Stimulated activated CD8-positive, alpha-beta memory T cell treated with anti-CD3 and anti-CD28 coated beads, Interleukin-12 subunit alpha, Interleukin-12 subunit beta, amount 100 ng/mL, for 1 hour (primary cell): Measurements from ENCODE around the gene EFNA1.

ENCODE experiments used
- DNase-seq: peaks from one replicate; pipeline ENCODE4 v3.0.0-alpha.2; 2020; ENCODE audit warnings: low read depth

The EFNA1 gene

DNA sequence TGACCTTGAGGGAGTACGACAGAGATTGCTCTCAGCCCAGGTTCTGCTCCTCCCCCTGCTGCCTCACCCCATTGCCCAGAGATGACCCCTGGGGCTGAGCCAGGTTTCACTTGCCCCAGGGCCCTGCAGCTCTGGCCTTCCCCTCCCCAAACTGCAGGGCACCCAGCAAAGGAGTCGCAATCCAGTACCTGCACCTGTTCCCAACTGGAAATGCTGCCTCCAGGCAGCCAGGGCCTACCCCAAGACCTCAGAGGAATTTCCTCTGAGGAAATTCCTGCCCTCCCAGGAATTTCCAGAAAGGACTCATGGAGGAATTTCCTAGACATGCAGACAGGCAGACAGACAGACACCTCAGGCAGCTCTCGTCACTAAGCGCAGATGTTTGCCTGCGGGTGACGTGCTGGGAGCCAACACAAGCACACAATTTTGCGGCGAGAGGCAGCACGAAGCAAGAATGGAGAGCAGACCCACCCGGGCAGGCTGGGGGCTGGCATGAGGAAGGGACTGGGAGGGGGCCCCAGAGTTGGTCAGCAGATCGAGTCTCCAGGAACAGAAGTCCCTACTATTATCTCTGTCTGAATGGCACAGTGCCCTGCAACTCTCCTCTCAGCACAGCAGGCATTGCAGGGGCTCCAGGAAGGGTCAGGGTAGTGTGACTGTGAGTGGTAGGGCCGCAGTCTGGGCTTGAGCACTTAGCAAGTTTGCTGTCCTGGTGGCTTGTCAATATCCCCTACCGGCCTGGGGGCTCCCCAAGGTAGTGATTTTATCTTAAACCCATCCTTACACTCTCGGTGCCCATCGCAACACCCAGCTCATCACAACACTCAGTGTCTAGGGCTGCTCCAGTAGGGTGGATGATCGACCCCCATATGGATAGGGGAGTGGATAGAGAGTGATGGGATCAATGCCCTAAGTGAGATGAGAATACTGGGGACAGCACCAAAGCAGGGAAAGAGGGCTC, 2.9 kb upstream of the EFNA1 start:
- no peak for DNase-seq

DNA sequence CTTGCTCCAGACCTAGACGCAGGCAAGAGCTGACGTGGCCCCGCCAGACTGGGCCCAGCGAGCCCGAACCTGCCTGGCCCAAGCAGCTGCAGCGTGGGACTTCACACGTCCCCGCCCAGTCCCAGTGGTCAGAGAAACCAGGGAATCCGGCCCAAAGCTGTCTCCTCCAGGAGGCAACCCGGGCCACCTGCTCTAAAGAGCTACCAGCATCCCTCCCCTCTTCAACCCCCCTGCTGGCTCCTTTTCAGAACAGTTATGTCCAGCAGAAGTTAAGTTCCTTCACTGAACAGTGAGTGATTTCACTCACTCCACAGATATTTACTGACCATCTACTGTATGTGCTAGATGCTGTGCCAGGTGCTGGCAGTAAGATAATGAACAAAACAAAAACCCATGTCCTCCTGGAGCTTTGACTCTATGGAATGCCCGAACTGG, 2.1 kb upstream of the EFNA1 start:
- no peak for DNase-seq

DNA sequence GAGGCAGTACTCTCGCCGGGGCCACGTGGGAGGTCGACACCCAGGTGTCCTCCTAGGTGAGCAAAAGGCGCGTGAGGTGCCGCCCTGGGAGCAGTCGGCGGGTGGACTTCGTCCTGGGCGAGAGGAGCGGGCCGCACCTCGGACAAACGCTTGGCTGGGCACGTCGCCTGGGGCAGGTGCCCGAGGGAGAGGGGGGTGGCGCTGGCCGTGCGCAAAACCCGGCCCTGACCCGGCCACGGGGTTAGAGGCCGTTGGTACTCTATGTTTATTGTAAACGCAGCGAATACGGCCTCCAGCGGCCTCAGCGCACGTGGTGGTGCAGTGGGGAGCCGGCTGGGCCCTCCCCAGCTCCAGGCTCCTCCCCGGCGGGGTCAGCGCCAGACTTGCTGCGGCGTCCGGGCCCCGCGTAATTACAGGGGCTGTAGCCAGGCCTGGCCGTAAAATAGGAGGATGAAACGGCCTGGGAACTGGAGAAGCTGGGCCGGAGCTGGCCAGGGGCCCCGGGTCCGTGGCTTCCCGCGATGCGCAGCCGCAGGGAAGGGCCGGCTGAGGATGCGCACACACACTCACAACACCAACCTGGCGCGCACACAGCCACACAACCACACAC, 1.6 kb upstream of the EFNA1 start:
- no peak for DNase-seq

DNA sequence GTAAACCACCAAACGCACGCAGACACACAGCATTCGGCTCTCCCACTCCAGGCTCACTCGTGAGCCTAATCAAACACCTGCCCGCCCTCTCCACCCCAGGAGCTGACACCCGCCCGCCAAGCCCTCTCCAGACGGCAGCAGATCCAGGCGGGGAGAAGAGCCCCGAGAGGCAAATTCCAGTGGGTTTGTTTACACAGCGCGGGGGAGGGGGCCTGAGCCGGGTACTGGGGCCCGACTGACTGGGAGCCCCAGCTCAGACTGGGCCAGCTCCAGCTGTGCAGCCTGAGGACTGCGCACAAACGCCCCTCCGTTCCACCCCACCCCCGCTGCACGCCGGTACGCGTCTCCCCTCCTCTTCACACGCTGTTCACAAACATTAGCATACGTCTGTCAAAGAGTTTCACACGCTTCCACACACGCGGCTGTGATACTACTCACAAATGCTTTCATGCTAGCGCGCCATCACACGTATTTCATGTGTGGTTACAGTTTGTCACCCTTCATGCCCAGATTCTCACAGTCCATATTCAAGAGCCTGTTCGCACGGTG, 1.0 kb upstream of the EFNA1 start:
- no peak for DNase-seq

DNA sequence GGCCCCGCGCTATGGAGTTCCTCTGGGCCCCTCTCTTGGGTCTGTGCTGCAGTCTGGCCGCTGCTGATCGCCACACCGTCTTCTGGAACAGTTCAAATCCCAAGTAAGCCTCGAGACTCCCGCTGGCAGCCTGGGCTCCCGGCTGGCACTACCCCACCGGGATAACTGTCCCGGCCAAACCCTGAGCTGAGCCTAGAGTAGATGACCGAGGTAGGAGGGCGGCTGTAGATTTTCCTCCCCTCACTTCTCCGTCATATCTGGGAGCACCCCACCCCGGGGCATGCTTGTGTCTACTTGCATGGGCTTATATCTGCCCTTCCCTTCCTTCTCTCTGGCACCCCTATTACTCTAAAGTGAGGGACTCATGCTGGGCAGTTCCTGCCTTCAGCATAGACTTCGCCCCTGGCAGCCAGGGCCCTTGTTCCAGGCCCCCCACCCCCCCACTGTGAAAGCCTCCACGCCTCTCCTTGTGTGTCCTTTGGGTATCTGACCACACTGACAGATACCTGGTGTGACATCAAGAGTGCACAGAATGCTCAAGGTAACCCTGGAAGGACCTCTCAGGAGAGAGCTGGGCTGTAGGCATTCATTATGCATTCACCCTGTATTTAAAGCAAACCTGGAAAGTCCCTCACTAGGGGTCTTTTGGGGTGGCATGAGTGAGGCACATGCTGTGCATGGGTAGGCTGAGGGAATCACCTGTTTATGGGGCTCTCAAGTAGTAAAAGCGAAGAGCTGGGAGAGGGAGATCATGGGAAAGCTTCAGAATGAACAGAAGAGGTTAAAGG, 485 bp downstream of the EFNA1 start:
- no peak for DNase-seq

DNA sequence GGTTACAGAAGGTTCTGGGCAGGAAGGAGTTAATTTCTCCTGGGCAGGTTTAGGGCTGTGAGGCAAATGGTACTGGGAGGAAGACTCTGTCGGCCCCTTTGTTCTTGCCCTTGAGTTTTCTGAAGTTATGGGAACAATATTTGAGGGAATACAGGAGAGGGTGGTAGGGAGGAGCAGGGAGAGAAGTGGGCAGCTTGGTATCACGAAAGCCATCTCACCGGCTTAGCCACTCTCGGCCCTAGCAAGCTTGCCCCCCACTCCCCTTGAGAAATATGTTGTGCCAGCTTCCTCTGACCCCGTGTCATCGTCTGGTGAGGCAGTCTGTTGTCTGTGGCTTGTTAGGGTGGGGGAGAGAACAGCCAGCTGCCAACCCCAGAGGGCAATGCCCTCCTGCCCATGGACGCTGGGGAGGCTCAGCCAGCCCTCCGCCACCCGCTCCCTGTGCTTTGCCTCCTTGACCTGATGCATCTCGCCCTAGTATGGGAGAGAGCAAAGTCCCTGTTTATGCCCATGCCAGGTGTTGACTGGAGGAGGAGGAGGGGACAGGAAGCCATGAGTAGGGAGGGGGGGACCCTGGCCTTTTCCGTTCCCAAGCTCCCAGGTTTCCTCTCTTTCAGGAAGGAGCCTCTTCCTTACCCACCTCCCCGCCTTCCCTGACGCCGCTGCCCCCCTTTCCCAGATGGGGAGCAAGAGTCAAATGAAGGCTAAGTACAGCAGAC, 1.2 kb downstream of the EFNA1 start:
- DNase-seq: no peak

DNA sequence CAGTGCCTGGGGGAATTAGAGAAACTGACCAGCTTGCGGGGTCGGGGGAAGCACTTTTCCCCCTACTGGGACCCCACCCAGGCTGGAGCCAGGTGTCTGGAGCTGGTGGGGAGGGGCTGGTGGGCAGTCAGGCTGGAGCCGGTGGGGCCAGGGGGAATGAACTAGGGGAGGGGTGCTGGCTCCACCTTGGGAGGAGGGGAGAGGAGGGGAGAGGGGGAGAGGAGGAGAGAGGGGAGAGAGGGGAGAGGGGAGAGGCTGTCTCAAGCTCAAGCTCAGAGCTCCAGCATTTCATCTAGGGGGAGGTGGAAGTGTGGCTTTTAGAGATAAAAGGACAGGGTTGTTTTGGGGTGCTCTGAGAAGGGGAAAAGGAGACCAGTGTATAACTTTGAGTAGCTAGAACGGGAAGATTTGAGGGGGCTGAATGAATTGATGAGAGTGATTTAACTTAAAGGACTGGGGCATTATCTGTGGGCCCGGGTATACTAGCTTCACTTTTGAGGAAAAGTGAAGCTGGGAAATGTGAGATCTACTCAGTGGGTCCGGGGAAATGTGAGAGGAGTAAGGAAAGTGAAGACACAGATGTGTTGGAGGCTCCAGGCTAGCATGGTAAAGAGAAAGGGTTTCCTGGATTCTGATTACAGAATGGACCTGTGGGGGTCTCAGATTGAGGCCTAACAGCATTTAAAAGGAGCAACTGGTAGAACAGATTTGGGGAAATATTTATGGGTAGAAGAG, 2.8 kb downstream of the EFNA1 start:
- no peak for DNase-seq

DNA sequence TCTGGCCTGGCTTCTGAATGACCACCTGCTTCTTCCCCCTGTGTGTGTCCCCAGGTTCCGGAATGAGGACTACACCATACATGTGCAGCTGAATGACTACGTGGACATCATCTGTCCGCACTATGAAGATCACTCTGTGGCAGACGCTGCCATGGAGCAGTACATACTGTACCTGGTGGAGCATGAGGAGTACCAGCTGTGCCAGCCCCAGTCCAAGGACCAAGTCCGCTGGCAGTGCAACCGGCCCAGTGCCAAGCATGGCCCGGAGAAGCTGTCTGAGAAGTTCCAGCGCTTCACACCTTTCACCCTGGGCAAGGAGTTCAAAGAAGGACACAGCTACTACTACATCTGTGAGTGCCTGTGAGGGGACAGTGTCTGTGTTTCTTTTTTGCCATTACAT, 3.6 kb downstream of the EFNA1 start:
- no peak for DNase-seq

DNA sequence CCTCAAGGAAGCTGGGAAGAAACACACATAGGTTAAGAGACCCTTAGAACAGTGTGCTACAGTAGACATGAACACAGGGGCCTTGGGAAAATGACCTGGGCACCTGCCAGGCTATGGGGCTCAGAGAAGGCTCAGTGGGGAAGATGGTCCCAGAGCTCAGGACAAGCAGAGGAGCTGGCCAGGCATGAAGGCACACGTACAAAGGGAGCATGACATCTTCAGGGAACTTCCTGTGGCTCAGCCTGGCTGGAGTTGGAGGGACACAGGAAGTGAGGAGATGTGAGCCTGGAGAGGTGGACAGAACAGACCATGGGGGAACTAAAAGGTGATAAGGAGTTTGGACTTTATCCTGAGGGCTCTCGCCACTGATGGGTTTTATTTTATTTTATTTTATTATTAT, 4.2 kb downstream of the EFNA1 start:
- DNase-seq: no peak

DNA sequence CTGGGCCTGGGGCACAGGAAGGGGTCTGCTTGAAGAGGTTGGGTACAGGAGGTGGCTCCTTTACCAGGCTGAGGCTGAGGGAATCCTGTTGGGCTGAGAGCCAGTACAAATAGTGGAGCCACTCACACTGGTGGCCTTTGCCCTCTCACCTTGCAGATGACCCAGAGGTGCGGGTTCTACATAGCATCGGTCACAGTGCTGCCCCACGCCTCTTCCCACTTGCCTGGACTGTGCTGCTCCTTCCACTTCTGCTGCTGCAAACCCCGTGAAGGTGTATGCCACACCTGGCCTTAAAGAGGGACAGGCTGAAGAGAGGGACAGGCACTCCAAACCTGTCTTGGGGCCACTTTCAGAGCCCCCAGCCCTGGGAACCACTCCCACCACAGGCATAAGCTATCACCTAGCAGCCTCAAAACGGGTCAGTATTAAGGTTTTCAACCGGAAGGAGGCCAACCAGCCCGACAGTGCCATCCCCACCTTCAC, 6.2 kb downstream of the EFNA1 start:
- no peak for DNase-seq

DNA sequence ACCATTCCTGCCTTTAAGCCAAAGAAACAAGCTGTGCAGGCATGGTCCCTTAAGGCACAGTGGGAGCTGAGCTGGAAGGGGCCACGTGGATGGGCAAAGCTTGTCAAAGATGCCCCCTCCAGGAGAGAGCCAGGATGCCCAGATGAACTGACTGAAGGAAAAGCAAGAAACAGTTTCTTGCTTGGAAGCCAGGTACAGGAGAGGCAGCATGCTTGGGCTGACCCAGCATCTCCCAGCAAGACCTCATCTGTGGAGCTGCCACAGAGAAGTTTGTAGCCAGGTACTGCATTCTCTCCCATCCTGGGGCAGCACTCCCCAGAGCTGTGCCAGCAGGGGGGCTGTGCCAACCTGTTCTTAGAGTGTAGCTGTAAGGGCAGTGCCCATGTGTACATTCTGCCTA, 6.6 kb downstream of the EFNA1 start:
- no peak for DNase-seq

DNA sequence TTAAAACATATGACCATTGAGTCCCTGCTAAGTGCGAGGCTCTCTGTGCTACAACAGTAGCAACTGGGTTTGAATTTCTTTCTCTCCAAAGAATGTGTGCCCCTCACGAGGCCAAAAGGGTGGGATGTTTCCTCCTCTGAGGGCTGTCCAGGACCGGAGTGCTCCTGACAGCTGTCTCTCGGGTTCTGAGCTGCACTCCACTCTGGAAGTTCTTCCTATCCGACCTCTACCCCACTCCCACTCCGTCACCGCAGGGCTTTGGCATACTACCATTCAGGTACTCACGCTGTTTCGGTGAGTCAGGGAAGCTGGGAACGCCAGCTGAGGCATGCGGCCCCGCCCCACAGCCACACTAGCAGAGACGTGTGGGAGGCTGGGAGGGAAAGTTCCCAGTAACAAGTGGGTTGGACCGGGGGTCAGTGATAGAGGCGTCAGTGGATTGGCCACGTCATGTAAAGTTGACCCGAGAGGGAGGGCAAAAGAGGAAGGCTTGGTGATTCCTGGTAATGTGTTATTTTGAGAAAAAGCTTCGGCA, 7.3 kb downstream of the EFNA1 start:
- DNase-seq: no peak

DNA sequence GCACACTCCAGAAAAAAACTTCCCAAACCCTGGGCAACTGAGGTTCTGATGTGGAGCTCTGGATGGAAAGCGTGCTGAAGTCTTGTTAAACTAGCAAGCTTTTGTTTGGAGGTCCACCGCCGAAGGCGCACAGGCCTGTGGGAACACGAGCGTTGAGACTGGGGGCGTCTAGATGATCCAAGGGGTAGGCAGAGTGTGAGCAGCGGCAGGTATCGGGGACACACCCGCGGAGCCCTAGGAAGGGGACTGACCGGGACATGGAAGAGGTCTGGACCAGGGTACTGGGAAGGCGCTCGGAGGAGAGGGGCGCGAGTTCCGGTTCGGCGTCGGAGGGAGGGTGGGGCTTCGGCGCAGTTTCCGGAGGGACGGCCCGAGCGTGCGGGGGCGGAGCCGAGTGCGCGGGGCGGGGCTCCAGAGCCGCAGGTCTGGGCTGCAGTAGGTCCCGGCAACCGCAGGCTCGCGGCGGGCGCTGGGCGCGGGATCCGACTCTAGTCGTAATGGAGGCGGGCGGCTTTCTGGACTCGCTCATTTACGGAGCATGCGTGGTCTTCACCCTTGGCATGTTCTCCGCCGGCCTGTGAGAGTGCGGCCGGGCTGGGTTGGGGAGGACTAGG, 7.8 kb downstream of the EFNA1 start, which contains the start of gene SLC50A1:
Gene SLC50A1 (plus strand): TSS at position 438 of the 614 bp plus-strand sequence. CDS start 60 bp downstream, at position 498.
- peak; percentile 84 for DNase-seq

DNA sequence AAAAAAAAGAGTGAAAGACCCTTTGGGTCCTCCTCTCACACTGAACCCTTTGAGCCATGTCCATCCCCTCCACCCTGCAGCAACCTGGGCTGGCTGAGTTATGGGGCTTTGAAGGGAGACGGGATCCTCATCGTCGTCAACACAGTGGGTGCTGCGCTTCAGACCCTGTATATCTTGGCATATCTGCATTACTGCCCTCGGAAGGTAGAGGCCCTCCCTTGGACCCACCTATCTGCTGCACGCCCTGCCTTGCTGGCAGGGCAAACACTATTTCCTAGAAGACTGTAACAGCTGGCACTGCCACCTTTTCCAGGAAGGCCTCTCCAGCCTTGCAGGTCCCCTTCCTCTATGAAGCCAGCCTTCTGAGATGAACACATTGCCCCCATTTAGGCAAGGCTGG, 9.1 kb downstream of the EFNA1 start:
- DNase-seq: no peak

DNA sequence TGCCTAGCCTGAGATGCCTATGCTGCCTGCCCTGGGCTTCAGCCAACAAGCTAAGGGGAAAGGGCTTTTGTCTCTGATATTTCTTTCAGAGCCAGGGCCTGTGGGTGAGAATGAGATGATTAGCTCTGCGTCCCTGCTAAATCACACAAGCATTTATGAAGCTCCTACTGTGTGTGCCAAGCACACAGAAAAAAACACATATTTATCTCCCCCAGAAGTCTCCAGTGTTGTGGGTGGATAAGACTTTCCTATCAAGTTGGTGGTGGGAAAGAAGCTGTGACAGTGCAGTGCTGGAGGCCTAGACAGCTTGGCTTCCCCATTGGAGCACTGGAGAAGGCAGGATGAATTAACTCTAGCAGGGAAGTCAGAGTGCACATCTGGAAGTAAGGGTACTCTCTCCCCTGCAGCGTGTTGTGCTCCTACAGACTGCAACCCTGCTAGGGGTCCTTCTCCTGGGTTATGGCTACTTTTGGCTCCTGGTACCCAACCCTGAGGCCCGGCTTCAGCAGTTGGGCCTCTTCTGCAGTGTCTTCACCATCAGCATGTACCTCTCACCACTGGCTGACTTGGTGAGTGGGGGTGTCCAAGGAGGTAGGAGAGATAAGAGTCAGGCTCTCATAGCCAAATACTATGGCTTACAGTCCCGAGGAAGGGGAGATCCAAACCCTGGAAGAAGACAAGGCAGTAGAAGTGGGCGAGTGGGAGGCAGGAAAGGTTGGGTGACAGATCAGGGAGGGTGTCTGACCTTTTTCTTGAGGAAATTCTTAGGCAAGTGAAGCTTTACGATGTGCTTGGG, 9.7 kb downstream of the EFNA1 start:
- DNase-seq: no peak

DNA sequence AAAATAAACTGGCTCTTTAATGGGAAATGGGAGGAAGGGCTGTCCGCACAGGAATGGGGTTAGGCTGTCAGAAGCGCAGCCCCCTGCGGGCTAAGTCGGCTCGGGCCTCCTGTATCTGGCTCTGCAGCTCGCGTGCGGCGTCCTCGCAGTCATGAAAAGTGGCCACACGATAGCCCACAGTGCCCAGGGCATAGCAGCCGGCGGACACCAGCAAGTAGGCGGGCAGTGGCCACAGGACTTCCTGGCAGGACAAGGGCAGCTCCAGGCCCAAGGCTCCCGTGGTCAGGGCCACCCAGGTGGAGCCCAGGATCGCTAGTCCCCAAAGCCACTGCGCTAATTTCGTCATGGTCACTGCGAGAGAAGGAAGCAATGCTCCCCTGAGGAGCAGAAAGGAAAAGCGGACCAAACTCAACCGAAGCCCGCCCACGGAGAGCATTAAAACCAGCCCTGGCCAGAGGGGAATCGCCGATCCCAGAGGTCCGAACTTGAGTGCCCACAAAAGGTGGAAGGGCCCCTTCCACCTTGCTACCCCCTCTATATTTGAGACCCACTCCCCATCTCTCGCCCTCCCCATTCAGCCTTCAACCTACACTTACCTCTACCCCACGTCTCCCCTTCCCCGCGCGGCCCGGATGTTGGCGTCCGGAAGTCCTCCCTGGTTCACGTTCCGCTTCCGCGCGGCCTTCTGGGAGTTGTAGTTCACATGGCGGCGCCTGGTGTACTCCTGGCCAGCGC, 12.4 kb downstream of the EFNA1 start, which contains the start of gene DPM3:
Gene DPM3 (minus strand): TSS at position 637 of the 735 bp plus-strand sequence. CDS start 291 bp downstream, at position 346.
- peak; percentile 81 for DNase-seq

DNA sequence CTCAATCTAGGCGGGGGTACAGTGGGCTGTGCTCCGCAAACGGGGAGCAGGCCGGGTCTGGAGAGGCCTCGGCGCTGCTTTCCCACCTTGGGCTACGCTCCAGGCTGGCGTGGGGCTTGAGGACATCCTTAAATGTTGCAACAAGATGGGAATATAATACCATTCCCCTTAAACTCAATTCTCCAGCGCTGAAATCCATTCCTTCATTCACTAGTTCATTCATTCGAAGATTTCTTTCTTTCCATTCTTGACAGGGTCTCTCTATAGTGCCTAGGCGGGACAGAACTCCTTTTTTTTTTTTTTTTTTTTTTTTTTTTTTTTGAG, 12.9 kb downstream of the EFNA1 start:
- DNase-seq: no peak

DNA sequence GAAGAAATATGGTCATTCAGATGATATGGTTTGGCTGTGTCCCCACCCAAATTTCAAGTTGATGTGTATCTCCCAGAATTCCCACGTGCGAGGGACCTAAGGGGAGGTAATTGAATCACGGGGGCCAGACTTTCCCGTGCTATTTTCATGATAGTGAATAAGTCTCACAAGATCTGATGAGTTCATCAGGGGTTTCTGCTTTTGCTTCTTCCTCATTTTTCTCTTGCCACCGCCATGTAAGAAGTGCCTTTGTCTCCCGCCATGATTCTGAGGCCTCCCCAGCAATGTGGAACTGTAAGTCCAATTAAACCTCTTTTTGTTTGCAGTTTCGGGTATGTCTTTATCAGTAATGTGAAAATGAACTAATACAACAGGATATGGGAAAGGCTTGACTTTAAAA, 14.1 kb downstream of the EFNA1 start:
- DNase-seq: no peak
